Thyroid gland (tissue), 4 donors: Measurements from ENCODE around the gene DGCR2.

Source experiments
- CTCF ChIP-seq, 6 experiments: fragments of 200-600 bp in 3 of 6; fragments of 450-650 bp in 3 of 6; sonication (generic) in 3 of 6; IDR thresholded peaks; one replicate each; pipeline ENCODE4 v1.5.1; 2016 to 2019; ENCODE audit warnings: antibody characterized with exemption in 6 of 6, mild to moderate bottlenecking in 2 of 6, inconsistent platforms in 1 of 6, moderate library complexity in 1 of 6
- POLR2A ChIP-seq, 2 donors: fragments of 450-650 bp; IDR thresholded peaks; one replicate each; pipeline ENCODE4 v1.6.1; 2017; ENCODE audit warnings: antibody characterized with exemption in 2 of 2, mild to moderate bottlenecking in 2 of 2, moderate library complexity in 1 of 2

GRCh38 chr22:19012308-19012986 is 109.8 kb downstream of the DGCR2 start:
- no peak for TF ChIP-seq CTCF (IDR thresholded peaks at IDR 0.05)
- no peak for TF ChIP-seq POLR2A (IDR thresholded peaks at IDR 0.05)
